Natural killer cell (primary cell): ENCODE results near the gene SH3TC1. TPM values are rescaled to one million over a fixed set of nuclear protein-coding genes. Genes with fewer than 3 reads are reported as not detected.

Experiments used
- ATAC-seq, 3 donors: fragments of 150-1000 bp in 2 of 3; fragments of 200-7000 bp in 1 of 3; cut with Tn5 transposase; 1 replicate in 1 of 3; 2 replicates in 2 of 3; pipeline ENCODE4 v1.10.0; 2021; ENCODE audit warnings: mild to moderate bottlenecking in 2 of 3, moderate library complexity in 2 of 3
- DNase-seq, 2 donors: peaks; one replicate each; pipeline versions ENCODE4 v3.0.0 to v3.0.0-alpha.2; 2013 to 2021; ENCODE audit warnings: mixed read lengths in 1 of 2
- H3K27ac ChIP-seq: one replicate; pipeline ENCODE4 v1.5.1; 2013; ENCODE audit warnings: mild to moderate bottlenecking, low read length
- H3K27me3 ChIP-seq: one replicate; pipeline ENCODE4 v1.6.1; 2013; ENCODE audit warnings: low read length; ENCODE audit not compliant: control insufficient read depth, insufficient read depth
- H3K36me3 ChIP-seq: one replicate; pipeline ENCODE4 v1.6.1; 2013; ENCODE audit warnings: low read length; ENCODE audit not compliant: control insufficient read depth, insufficient read depth
- H3K4me1 ChIP-seq: one replicate; pipeline ENCODE4 v1.6.1; 2013; ENCODE audit warnings: low read length; ENCODE audit not compliant: control insufficient read depth, insufficient read depth
- H3K4me3 ChIP-seq: one replicate; pipeline ENCODE4 v1.5.1; 2013; ENCODE audit warnings: low read length
- H3K9me3 ChIP-seq: one replicate; pipeline ENCODE4 v1.6.1; 2013; ENCODE audit warnings: low read length; ENCODE audit not compliant: control insufficient read depth, insufficient read depth
- H3K27ac Mint-ChIP-seq, 2 donors: one replicate each; pipeline ENCODE4 v1.8.0; 2022; ENCODE audit warnings: mild to moderate bottlenecking in 2 of 2, mixed read lengths in 2 of 2, moderate library complexity in 1 of 2
- H3K27me3 Mint-ChIP-seq, 2 donors: one replicate each; pipeline ENCODE4 v1.8.0; 2022; ENCODE audit warnings: low read depth in 2 of 2, mixed read lengths in 2 of 2
- H3K36me3 Mint-ChIP-seq: one replicate; pipeline ENCODE4 v1.8.0; 2022; ENCODE audit warnings: mixed read lengths
- H3K4me1 Mint-ChIP-seq, 2 donors: one replicate each; pipeline ENCODE4 v1.8.0; 2022; ENCODE audit warnings: mixed read lengths in 2 of 2
- H3K4me3 Mint-ChIP-seq: one replicate; pipeline ENCODE4 v1.8.0; 2022; ENCODE audit warnings: mild to moderate bottlenecking, moderate library complexity, mixed read lengths
- H3K9me3 Mint-ChIP-seq, 2 donors: one replicate each; pipeline ENCODE4 v1.8.0; 2022; ENCODE audit warnings: mixed read lengths in 2 of 2
- CTCF ChIP-seq: fragments of 200-600 bp; IDR thresholded peaks from one replicate; pipeline ENCODE4 v1.8.0; 2022; ENCODE audit warnings: antibody characterized with exemption
- WGBS: methylation state at CpG from one replicate; pipeline ENCODE4 v1.1.7; 2013; ENCODE audit warnings: missing lambda C conversion rate; ENCODE audit not compliant: insufficient coverage; 5-methylcytosine and 5-hydroxymethylcytosine counted together
- intact Hi-C: fragments of 100-400 bp; cut with micrococcal nuclease; formaldehyde crosslinking; loops from one replicate; pipeline ENCODE4 v1.14.2; 2022
- total RNA-seq, 4 donors: library from RNA; stranded (reverse); fragments of 120-200 nt in 1 of 4; gene quantifications; one replicate each; pipeline versions ENCODE4 v1.2.3 to v1.2.4, GENCODE V29; 2013 to 2022

Gene SH3TC1
- total RNA-seq, 3 donors from 2014 or later (not counting 1 experiment from before 2014, with no cell fraction given): 50.1 to 61.7 (median 54.9) TPM

GRCh38 chr4:8263397-8263796 lies 64.3 kb downstream of the SH3TC1 start:
- H3K27ac Mint-ChIP-seq: no peak overlapping the region
- no peak for TF ChIP-seq CTCF
- no peaks in the 10 kb centered on the region for H3K4me1 Mint-ChIP-seq
- H3K27me3 Mint-ChIP-seq: peaks cover 7 to 12% of the 10 kb centered on the region in 2 donors
- 86% methylated on average over 10 of the region's 10 CpGs for WGBS
- no peak for ATAC-seq
- H3K9me3 Mint-ChIP-seq: no peaks in the 10 kb centered on the region
- H3K36me3 Mint-ChIP-seq: no peaks in the 10 kb centered on the region
- no peaks in the 10 kb centered on the region for H3K27me3 ChIP-seq
- H3K4me1 ChIP-seq: peaks cover 7% of the 10 kb centered on the region
- DNase-seq: no peak
- H3K36me3 ChIP-seq: no peaks in the 10 kb centered on the region
- intact Hi-C loops: no loop called here
- no peak overlapping the region for H3K4me3 ChIP-seq
- H3K27ac ChIP-seq: no peak overlapping the region
- no peaks in the 10 kb centered on the region for H3K9me3 ChIP-seq
- no peak overlapping the region for H3K4me3 Mint-ChIP-seq

- H3K36me3 Mint-ChIP-seq: no peaks in the 10 kb centered on the region
- H3K4me1 Mint-ChIP-seq: no peaks in the 10 kb centered on the region
- ATAC-seq: no peak
- no peaks in the 10 kb centered on the region for H3K9me3 Mint-ChIP-seq
- Histone ChIP-seq H3K4me1 (peaks cover 7% of the 10 kb centered on the region), H3K36me3 (no peaks in the 10 kb centered on the region), H3K27me3 (peaks cover 2% of the 10 kb centered on the region), H3K27ac (no peak overlapping the region), H3K9me3 (no peaks in the 10 kb centered on the region), H3K4me3 (no peak overlapping the region)
- 90% methylated on average over 14 of the region's 14 CpGs for WGBS
- intact Hi-C loops: no loop called here
- DNase-seq: no peak
- no peak for TF ChIP-seq CTCF
- H3K4me3 Mint-ChIP-seq: no peak overlapping the region
- H3K27me3 Mint-ChIP-seq: peaks cover 14 to 19% of the 10 kb centered on the region in 2 donors
- no peak overlapping the region for H3K27ac Mint-ChIP-seq
Observed at GRCh38 chr4:8264106-8264505, 65.0 kb downstream of the SH3TC1 start.

GRCh38 chr4:8265171-8265929 lies 66.3 kb downstream of the SH3TC1 start:
- Histone ChIP-seq H3K36me3 (no peaks in the 10 kb centered on the region), H3K4me3 (no peak overlapping the region), H3K27ac (no peak overlapping the region), H3K27me3 (peaks cover 5% of the 10 kb centered on the region), H3K9me3 (no peaks in the 10 kb centered on the region), H3K4me1 (peaks cover 7% of the 10 kb centered on the region)
- DNase-seq (no peak), ATAC-seq (no peak)
- peaks cover 10 to 16% of the 10 kb centered on the region in 2 donors for H3K27me3 Mint-ChIP-seq
- H3K9me3 Mint-ChIP-seq: no peaks in the 10 kb centered on the region
- H3K4me3 Mint-ChIP-seq: no peak overlapping the region
- H3K27ac Mint-ChIP-seq: no peak overlapping the region
- H3K4me1 Mint-ChIP-seq: no peaks in the 10 kb centered on the region
- no peaks in the 10 kb centered on the region for H3K36me3 Mint-ChIP-seq
- intact Hi-C loops: no loop called here
- WGBS: 85% methylated on average over 20 of the region's 20 CpGs
- TF ChIP-seq CTCF: no peak

- H3K4me3 ChIP-seq: no peak overlapping the region
- H3K27me3 ChIP-seq: peaks cover 5% of the 10 kb centered on the region
- no peaks in the 10 kb centered on the region for H3K9me3 ChIP-seq
- no peak for TF ChIP-seq CTCF
- 86% methylated on average over 6 of the region's 6 CpGs for WGBS
- Mint-ChIP-seq H3K9me3 (no peaks in the 10 kb centered on the region), H3K27me3 (peaks cover 17 to 21% of the 10 kb centered on the region in 2 donors), H3K4me3 (no peak overlapping the region), H3K4me1 (no peaks in the 10 kb centered on the region), H3K27ac (no peak overlapping the region), H3K36me3 (no peaks in the 10 kb centered on the region)
- no peak for DNase-seq
- H3K27ac ChIP-seq: no peak overlapping the region
- intact Hi-C loops: no loop called here
- H3K36me3 ChIP-seq: no peaks in the 10 kb centered on the region
- peaks cover 7% of the 10 kb centered on the region for H3K4me1 ChIP-seq
- ATAC-seq: no peak
Observed at GRCh38 chr4:8266088-8266487, 67.0 kb downstream of the SH3TC1 start.
